Psoas muscle (tissue), 8 donors: ENCODE measurements around the gene WDR75. TPM values are rescaled to one million over a fixed set of nuclear protein-coding genes. Genes with fewer than 3 reads are reported as not detected.
"Not testable (repeated sequence)": the region's sequence is repeated elsewhere in the genome, so short reads cannot be mapped to it uniquely, and the experiment has no call there.

ENCODE experiments used
- ATAC-seq, 4 donors: fragments of 200-7000 bp; cut with Tn5 transposase; one replicate each; pipeline ENCODE4 v1.9.1; 2020; ENCODE audit warnings: moderate library complexity in 3 of 4, mild to moderate bottlenecking in 2 of 4
- DNase-seq, 2 donors: peaks; one replicate each; pipeline ENCODE4 v3.0.0-alpha.2; 2020
- H3K27ac ChIP-seq: fragments of 200-600 bp; one replicate; pipeline ENCODE4 v1.8.0; 2022
- H3K27me3 ChIP-seq, 3 donors: fragments of 200-600 bp in 1 of 3; one replicate each; pipeline versions ENCODE4 v1.6.1 to v1.8.0; 2013 to 2022; ENCODE audit warnings: low read length in 2 of 3, mild to moderate bottlenecking in 2 of 3, moderate library complexity in 1 of 3; ENCODE audit not compliant: insufficient read depth in 3 of 3
- H3K36me3 ChIP-seq, 2 donors: fragments of 200-600 bp in 1 of 2; one replicate each; pipeline versions ENCODE4 v1.6.1 to v1.8.0; 2013 to 2022; ENCODE audit warnings: low read depth in 1 of 2, mild to moderate bottlenecking in 1 of 2, moderate library complexity in 1 of 2; ENCODE audit not compliant: insufficient read depth in 1 of 2
- H3K4me1 ChIP-seq: fragments of 200-600 bp; one replicate; pipeline ENCODE4 v1.8.0; 2022
- H3K4me3 ChIP-seq: fragments of 200-600 bp; one replicate; pipeline ENCODE4 v1.8.0; 2022; ENCODE audit warnings: mild to moderate bottlenecking
- H3K9me3 ChIP-seq: fragments of 200-600 bp; one replicate; pipeline ENCODE4 v1.8.0; 2022
- WGBS, 3 donors: extraction: QIAGEN DNeasy Blood & Tissue Kit; methylation state at CpG; one replicate each; pipeline versions ENCODE4 v1.1.6 to v1.1.7; 2013; 5-methylcytosine and 5-hydroxymethylcytosine counted together
- intact Hi-C, 2 donors: fragments of 100-400 bp; cut with DNase I; formaldehyde crosslinking; loops; one replicate each; pipeline versions ENCODE4 v1.11.0 to v1.14.2; 2022
- polyA plus RNA-seq, 3 donors: library from polyadenylated mRNA; stranded (reverse); fragments of 200-250 nt; gene quantifications; one replicate each; pipeline ENCODE4 v1.2.3, GENCODE V29; 2013
- total RNA-seq, 4 donors: library from RNA; stranded (reverse); fragmentation: NEBNext Ultra II Directional in 2 of 4; extraction: Animal tissue kit (Norgen Biotek cat#: 25700) in 2 of 4; gene quantifications; one replicate each; pipeline versions ENCODE4 v1.2.1 to v1.2.4, GENCODE V29; 2021 to 2023
- TF ChIP-seq, protein P1 (sequence below): fragments of 200-600 bp; IDR thresholded peaks from one replicate; pipeline ENCODE4 v1.8.0; 2022; ENCODE audit warnings: antibody characterized with exemption
- donor health status: healthy with polysubstance abuse.
- donor health status: DM: no; HTN: no; CAD: no; lungs with moderate emphysema.
- donor health status: Bipolar disorder and iron deficiency.
- donor health status: healthy.
- donor health status: DM: yes; HTN: yes; CAD: no.
- donor health status: DM: no; HTN: no; CAD: no.
- donor health status: DM: no; HTN: no; CAD: no.
- donor health status: DM: yes; HTN: yes; CAD: no.

WDR75 gene
- total and polyA plus RNA-seq, 7 donors: 9.2 to 20.3 (median 17.4) TPM

- Histone ChIP-seq H3K27ac (no peak overlapping the region), H3K4me1 (peaks cover 13% of the 10 kb centered on the region), H3K36me3 (peaks cover 8 to 67% of the 10 kb centered on the region in 2 donors), H3K4me3 (no peak overlapping the region), H3K9me3 (no peaks in the 10 kb centered on the region), H3K27me3 (no peaks in the 10 kb centered on the region)
- WGBS, 3 donors: 84 to 87% (median 85%) methylated on average over 4 of the region's 4 CpGs
- ATAC-seq (no peak), DNase-seq (no peak)
- TF ChIP-seq, protein P1, sequence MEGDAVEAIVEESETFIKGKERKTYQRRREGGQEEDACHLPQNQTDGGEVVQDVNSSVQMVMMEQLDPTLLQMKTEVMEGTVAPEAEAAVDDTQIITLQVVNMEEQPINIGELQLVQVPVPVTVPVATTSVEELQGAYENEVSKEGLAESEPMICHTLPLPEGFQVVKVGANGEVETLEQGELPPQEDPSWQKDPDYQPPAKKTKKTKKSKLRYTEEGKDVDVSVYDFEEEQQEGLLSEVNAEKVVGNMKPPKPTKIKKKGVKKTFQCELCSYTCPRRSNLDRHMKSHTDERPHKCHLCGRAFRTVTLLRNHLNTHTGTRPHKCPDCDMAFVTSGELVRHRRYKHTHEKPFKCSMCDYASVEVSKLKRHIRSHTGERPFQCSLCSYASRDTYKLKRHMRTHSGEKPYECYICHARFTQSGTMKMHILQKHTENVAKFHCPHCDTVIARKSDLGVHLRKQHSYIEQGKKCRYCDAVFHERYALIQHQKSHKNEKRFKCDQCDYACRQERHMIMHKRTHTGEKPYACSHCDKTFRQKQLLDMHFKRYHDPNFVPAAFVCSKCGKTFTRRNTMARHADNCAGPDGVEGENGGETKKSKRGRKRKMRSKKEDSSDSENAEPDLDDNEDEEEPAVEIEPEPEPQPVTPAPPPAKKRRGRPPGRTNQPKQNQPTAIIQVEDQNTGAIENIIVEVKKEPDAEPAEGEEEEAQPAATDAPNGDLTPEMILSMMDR: no peak
- intact Hi-C loops: no loop called here
Measured at GRCh38 chr2:189474526-189474925, 33.3 kb downstream of the WDR75 start.

DNA sequence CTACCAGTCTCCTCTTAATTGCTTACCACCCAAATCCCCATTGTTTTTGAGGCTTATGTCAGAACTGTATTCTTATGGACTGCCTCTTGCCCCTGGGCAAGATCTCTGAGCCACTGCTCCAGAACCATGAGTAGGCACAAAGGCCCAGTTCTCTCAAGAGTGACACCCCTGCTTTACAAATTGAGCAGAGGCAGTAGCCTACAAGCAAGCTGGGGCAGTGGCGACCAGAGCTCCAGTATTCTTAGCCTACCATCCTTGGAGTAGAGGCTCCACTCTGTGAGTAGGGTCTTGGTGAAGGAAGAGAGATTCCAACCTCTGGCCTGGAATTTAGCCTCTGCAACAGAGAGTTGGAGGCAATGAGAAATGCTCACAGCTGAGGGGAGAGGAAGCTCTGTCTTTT lies 36.5 kb downstream of the WDR75 start:
- ATAC-seq (peak in 3 of 4 donors; percentile 14 to 38 (median 37)), DNase-seq (no peak)
- Histone ChIP-seq H3K36me3 (peaks cover 0 to 35% of the 10 kb centered on the region in 2 donors), H3K9me3 (no peaks in the 10 kb centered on the region), H3K4me3 (no peak overlapping the region), H3K4me1 (peaks cover 22% of the 10 kb centered on the region), H3K27ac (peak overlapping the region; percentile 34), H3K27me3 (no peaks in the 10 kb centered on the region)
- intact Hi-C loops: no loop called here
- TF ChIP-seq, protein P1: no peak
- WGBS, 3 donors: 95 to 100% (median 95%) methylated on average over 1 of the region's 1 CpG

- peak in 2 of 4 donors; percentile 39 to 51 for ATAC-seq
- H3K27me3 ChIP-seq, H3K4me3 ChIP-seq, DNase-seq, H3K9me3 ChIP-seq, intact Hi-C loops: not testable (repeated sequence)
- 62 to 87% (median 64%) methylated on average over 5 of the region's 5 CpGs for WGBS, 3 donors
- Histone ChIP-seq H3K4me1 (peaks cover 22% of the 10 kb centered on the region), H3K36me3 (peaks cover 0 to 32% of the 10 kb centered on the region in 2 donors), H3K27ac (peak overlapping the region; percentile 34)
Measured at GRCh38 chr2:189478289-189478688, 37.0 kb downstream of the WDR75 start.

DNA sequence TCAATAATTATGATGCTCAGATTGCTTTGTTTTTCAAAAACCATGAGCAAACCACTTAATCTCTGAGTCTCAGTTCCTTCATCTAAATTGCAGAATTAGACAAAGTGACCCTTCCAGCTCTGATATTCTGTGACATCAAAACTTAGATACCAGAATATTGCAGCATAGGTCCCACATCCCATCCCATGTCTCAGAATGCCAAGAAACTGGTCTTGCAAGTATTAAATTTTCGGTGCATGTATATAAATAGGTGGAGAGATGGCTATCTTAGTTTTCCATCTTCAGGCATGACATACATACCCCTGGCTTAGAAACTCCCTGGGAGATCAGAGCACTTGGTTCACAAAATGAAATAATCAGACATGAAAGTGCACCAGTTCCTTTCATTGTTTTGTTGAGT lies 39.8 kb downstream of the WDR75 start:
- Histone ChIP-seq H3K4me1 (peaks cover 30% of the 10 kb centered on the region), H3K9me3 (no peaks in the 10 kb centered on the region), H3K36me3 (peaks cover 0 to 4% of the 10 kb centered on the region in 2 donors), H3K27ac (no peak overlapping the region), H3K27me3 (no peaks in the 10 kb centered on the region), H3K4me3 (no peak overlapping the region)
- WGBS, 3 donors: 85 to 100% (median 89%) methylated on average over 1 of the region's 1 CpG
- TF ChIP-seq, protein P1: no peak
- DNase-seq: no peak
- ATAC-seq: no peak
- intact Hi-C loops: no loop called here

DNA sequence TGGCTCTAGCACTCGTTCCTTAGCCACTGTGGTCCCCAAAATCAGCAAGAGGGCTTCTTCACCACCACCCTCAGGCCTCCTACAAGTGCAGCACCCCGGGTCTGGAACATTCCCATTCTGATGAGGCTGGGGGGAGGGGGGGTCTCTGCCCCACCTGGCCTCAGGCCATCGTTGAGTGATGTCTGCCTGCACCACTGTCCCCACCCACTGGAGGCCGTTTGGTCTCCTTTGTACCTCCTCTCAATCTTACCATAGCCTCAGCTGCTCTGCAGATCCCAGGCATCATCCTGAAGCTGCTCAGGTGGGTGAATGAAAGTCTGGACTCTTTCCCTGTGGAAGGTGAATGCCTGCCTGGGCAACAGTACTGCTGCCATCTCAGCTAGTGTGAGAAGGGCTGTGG lies 42.3 kb downstream of the WDR75 start:
- Histone ChIP-seq H3K4me1 (peaks cover 25% of the 10 kb centered on the region), H3K4me3 (no peak overlapping the region), H3K36me3 (no peaks in the 10 kb centered on the region), H3K27ac (no peak overlapping the region), H3K9me3 (no peaks in the 10 kb centered on the region), H3K27me3 (no peaks in the 10 kb centered on the region)
- WGBS, 3 donors: 49 to 66% (median 61%) methylated on average over 4 of the region's 4 CpGs
- TF ChIP-seq, protein P1: no peak
- DNase-seq (no peak), ATAC-seq (no peak)
- intact Hi-C loops: no loop called here
